Stimulated activated CD8-positive, alpha-beta memory T cell treated with anti-CD3 and anti-CD28 coated beads, Interleukin-12 subunit alpha, Interleukin-12 subunit beta, amount 100 ng/mL, for 4 hours (primary cell): ENCODE data around the gene EPB41L4B.
"Not testable (repeated sequence)": the region's sequence is repeated elsewhere in the genome, so short reads cannot be mapped to it uniquely, and the experiment has no call there.

Experiments used
- DNase-seq: peaks from one replicate; pipeline ENCODE4 v3.0.0-alpha.2; 2020; ENCODE audit warnings: low read depth

EPB41L4B gene

GRCh38 chr9:109162677-109163076 lies 158.2 kb downstream of the EPB41L4B start:
- DNase-seq: no peak

- no peak for DNase-seq
Measured at GRCh38 chr9:109161471-109161870, 159.4 kb downstream of the EPB41L4B start.

GRCh38 chr9:109159583-109159982 lies 161.3 kb downstream of the EPB41L4B start:
- DNase-seq: no peak

- DNase-seq: no peak
Measured at GRCh38 chr9:109158651-109159050, 162.2 kb downstream of the EPB41L4B start.

- DNase-seq: no peak
Measured at GRCh38 chr9:109156708-109157107, 164.2 kb downstream of the EPB41L4B start.

GRCh38 chr9:109150925-109151545 lies 169.8 kb downstream of the EPB41L4B start:
- DNase-seq: no peak

- DNase-seq: no peak
Measured at GRCh38 chr9:109149722-109150121, 171.1 kb downstream of the EPB41L4B start.

- no peak for DNase-seq
Measured at GRCh38 chr9:109149089-109149488, 171.8 kb downstream of the EPB41L4B start.

- no peak for DNase-seq
Measured at GRCh38 chr9:109145051-109145450, 175.8 kb downstream of the EPB41L4B start.

- DNase-seq: no peak
Measured at GRCh38 chr9:109143881-109144562, 176.8 kb downstream of the EPB41L4B start.

- no peak for DNase-seq
Measured at GRCh38 chr9:109141375-109141774, 179.5 kb downstream of the EPB41L4B start.

GRCh38 chr9:109139851-109140250 lies 181.0 kb downstream of the EPB41L4B start:
- DNase-seq: no peak

- DNase-seq: no peak
Measured at GRCh38 chr9:109138421-109138820, 182.4 kb downstream of the EPB41L4B start.

- DNase-seq: no peak
Measured at GRCh38 chr9:109134167-109134578, 186.7 kb downstream of the EPB41L4B start.

- no peak for DNase-seq
Measured at GRCh38 chr9:109133533-109133932, 187.3 kb downstream of the EPB41L4B start.

GRCh38 chr9:109132567-109133021 lies 188.3 kb downstream of the EPB41L4B start:
- no peak for DNase-seq

GRCh38 chr9:109129470-109130197 lies 191.2 kb downstream of the EPB41L4B start:
- no peak for DNase-seq

- not testable (repeated sequence) for DNase-seq
Measured at GRCh38 chr9:109126671-109127070, 194.2 kb downstream of the EPB41L4B start.

GRCh38 chr9:109124121-109124520 lies 196.7 kb downstream of the EPB41L4B start:
- no peak for DNase-seq

- no peak for DNase-seq
Measured at GRCh38 chr9:109122726-109123621, 197.9 kb downstream of the EPB41L4B start.
